Small intestine (tissue), 7 donors: ENCODE results near the gene ERN2. TPM values are rescaled to one million over a fixed set of nuclear protein-coding genes. Genes with fewer than 3 reads are reported as not detected.
A peak's percentile ranks its signal among the peaks of the same experiment; 100 is the strongest.
"Not testable (repeated sequence)": the region's sequence is repeated elsewhere in the genome, so short reads cannot be mapped to it uniquely, and the experiment has no call there.

Experiments used
- DNase-seq, 2 donors: peaks; one replicate each; pipeline versions ENCODE4 v3.0.0 to v3.0.0-alpha.2; 2013
- FAIRE-seq: peaks from 2 replicates; lab custom pipeline; 2012; peaks lifted over from hg19 to GRCh38; lab: Jason Lieb, UNC
- H3K27ac ChIP-seq, 3 donors: one replicate each; pipeline ENCODE4 v1.5.1; 2013; ENCODE audit warnings: low read length in 2 of 3, mild to moderate bottlenecking in 2 of 3, control low read depth in 1 of 3, inconsistent platforms in 1 of 3, low read depth in 1 of 3, moderate library complexity in 1 of 3
- H3K27me3 ChIP-seq, 3 donors: one replicate each; pipeline ENCODE4 v1.6.1; 2013; ENCODE audit warnings: low read length in 3 of 3, inconsistent platforms in 1 of 3; ENCODE audit not compliant: control insufficient read depth in 3 of 3, insufficient read depth in 3 of 3
- H3K36me3 ChIP-seq, 3 donors: one replicate each; pipeline ENCODE4 v1.6.1; 2013; ENCODE audit warnings: low read length in 3 of 3, inconsistent platforms in 1 of 3, low read depth in 1 of 3, mild to moderate bottlenecking in 1 of 3, moderate library complexity in 1 of 3; ENCODE audit not compliant: control insufficient read depth in 3 of 3, insufficient read depth in 2 of 3
- H3K4me1 ChIP-seq, 3 donors: one replicate each; pipeline ENCODE4 v1.6.1; 2013; ENCODE audit warnings: low read length in 2 of 3, inconsistent platforms in 1 of 3, low read depth in 1 of 3, mild to moderate bottlenecking in 1 of 3, moderate library complexity in 1 of 3; ENCODE audit not compliant: control insufficient read depth in 3 of 3, insufficient read depth in 2 of 3
- H3K4me3 ChIP-seq, 3 donors: one replicate each; pipeline ENCODE4 v1.5.1; 2013; ENCODE audit warnings: low read length in 3 of 3, control low read depth in 1 of 3, inconsistent platforms in 1 of 3, low read depth in 1 of 3, mild to moderate bottlenecking in 1 of 3, moderate library complexity in 1 of 3
- H3K9me3 ChIP-seq, 2 donors: one replicate each; pipeline ENCODE4 v1.6.1; 2013; ENCODE audit warnings: low read depth in 1 of 2, low read length in 1 of 2; ENCODE audit not compliant: control insufficient read depth in 2 of 2, insufficient read depth in 1 of 2
- WGBS, 3 donors: extraction: QIAGEN DNeasy Blood & Tissue Kit; methylation state at CpG; one replicate each; pipeline ENCODE4 v1.1.7; 2013; 5-methylcytosine and 5-hydroxymethylcytosine counted together
- polyA plus RNA-seq, 4 donors: library from polyadenylated mRNA; stranded (reverse) in 3 of 4; unstranded in 1 of 4; fragments of 200-250 nt in 3 of 4; fragments of 120-200 nt in 1 of 4; gene quantifications; one replicate each; pipeline versions ENCODE4 v1.2.1 to v1.2.3, GENCODE V29; 2013
- donor health status: healthy with polysubstance abuse.
- donor health status: control.
- donor health status: control.
- donor health status: Bipolar disorder and iron deficiency.
- donor health status: healthy.

The ERN2 gene
- polyA plus RNA-seq, 4 donors = 5.4 to 38.8 (median 17.8) TPM

- no peak for FAIRE-seq
- H3K4me1 ChIP-seq = peaks cover 0 to under 1% (median 0%) of the 10 kb centered on the region in 3 donors
- H3K36me3 ChIP-seq = no peaks in the 10 kb centered on the region
- H3K27me3 ChIP-seq = peaks cover 0 to 4% (median 0%) of the 10 kb centered on the region in 3 donors
- DNase-seq = no peak
- H3K9me3 ChIP-seq = no peaks in the 10 kb centered on the region
- WGBS, 3 donors = 66 to 78% (median 77%) methylated on average over 1 of the region's 1 CpG
- H3K27ac ChIP-seq = no peak overlapping the region
- no peak overlapping the region for H3K4me3 ChIP-seq
Measured at GRCh38 chr16:23748630-23749029, 35.6 kb upstream of the ERN2 start.

GRCh38 chr16:23745263-23745662, 32.2 kb upstream of the ERN2 start:
- no peaks in the 10 kb centered on the region for H3K4me1 ChIP-seq
- H3K27me3 ChIP-seq = peaks cover 0 to 4% (median 0%) of the 10 kb centered on the region in 3 donors
- FAIRE-seq (no peak), DNase-seq (no peak)
- H3K27ac ChIP-seq = no peak overlapping the region
- no peak overlapping the region for H3K4me3 ChIP-seq
- H3K9me3 ChIP-seq = no peaks in the 10 kb centered on the region
- no peaks in the 10 kb centered on the region for H3K36me3 ChIP-seq
- WGBS, 3 donors = 73 to 80% (median 77%) methylated on average over 4 of the region's 4 CpGs

GRCh38 chr16:23742766-23743165, 29.7 kb upstream of the ERN2 start:
- no peak overlapping the region for H3K4me3 ChIP-seq
- H3K9me3 ChIP-seq = no peaks in the 10 kb centered on the region
- no peak for FAIRE-seq
- 27 to 48% (median 38%) methylated on average over 4 of the region's 4 CpGs for WGBS, 3 donors
- no peak overlapping the region for H3K27ac ChIP-seq
- no peaks in the 10 kb centered on the region for H3K36me3 ChIP-seq
- DNase-seq = peak in 1 of 2 donors; percentile 60
- peaks cover 0 to 4% (median 0%) of the 10 kb centered on the region in 3 donors for H3K27me3 ChIP-seq
- H3K4me1 ChIP-seq = no peaks in the 10 kb centered on the region

GRCh38 chr16:23741675-23742303, 28.8 kb upstream of the ERN2 start:
- H3K4me1 ChIP-seq = no peaks in the 10 kb centered on the region
- no peaks in the 10 kb centered on the region for H3K9me3 ChIP-seq
- WGBS, 3 donors = 63 to 71% (median 68%) methylated on average over 2 of the region's 2 CpGs
- H3K4me3 ChIP-seq = no peak overlapping the region
- no peak for FAIRE-seq
- no peaks in the 10 kb centered on the region for H3K27me3 ChIP-seq
- DNase-seq = no peak
- H3K27ac ChIP-seq = no peak overlapping the region
- no peaks in the 10 kb centered on the region for H3K36me3 ChIP-seq

- 72 to 79% (median 78%) methylated on average over 1 of the region's 1 CpG for WGBS, 3 donors
- Histone ChIP-seq H3K4me1 (no peaks in the 10 kb centered on the region), H3K27me3 (no peaks in the 10 kb centered on the region), H3K36me3 (no peaks in the 10 kb centered on the region), H3K9me3 (no peaks in the 10 kb centered on the region), H3K27ac (no peak overlapping the region), H3K4me3 (no peak overlapping the region)
- DNase-seq = no peak
- FAIRE-seq = no peak
Measured at GRCh38 chr16:23739516-23739915, 26.5 kb upstream of the ERN2 start.

GRCh38 chr16:23737423-23738028, 24.5 kb upstream of the ERN2 start:
- not testable (repeated sequence) for H3K9me3 ChIP-seq, FAIRE-seq
- 85 to 93% (median 93%) methylated on average over 1 of the region's 1 CpG for WGBS, 3 donors

GRCh38 chr16:23734176-23734893, 21.3 kb upstream of the ERN2 start:
- no peaks in the 10 kb centered on the region for H3K27me3 ChIP-seq
- no peaks in the 10 kb centered on the region for H3K36me3 ChIP-seq
- DNase-seq (no peak), FAIRE-seq (no peak)
- no peaks in the 10 kb centered on the region for H3K4me1 ChIP-seq
- H3K27ac ChIP-seq = no peak overlapping the region
- WGBS, 3 donors = 86 to 88% (median 88%) methylated on average over 19 of the region's 19 CpGs
- H3K9me3 ChIP-seq = no peaks in the 10 kb centered on the region
- no peak overlapping the region for H3K4me3 ChIP-seq

More at GRCh38 chr16:23737423-23738028, 24.5 kb upstream of the ERN2 start:
- H3K27me3 ChIP-seq, H3K27ac ChIP-seq, H3K4me3 ChIP-seq, H3K36me3 ChIP-seq, DNase-seq, H3K4me1 ChIP-seq: not testable (repeated sequence)

GRCh38 chr16:23729503-23730424, 16.7 kb upstream of the ERN2 start:
- no peak for FAIRE-seq
- Histone ChIP-seq H3K4me3 (no peak overlapping the region), H3K27ac (no peak overlapping the region), H3K4me1 (no peaks in the 10 kb centered on the region), H3K36me3 (no peaks in the 10 kb centered on the region), H3K27me3 (no peaks in the 10 kb centered on the region), H3K9me3 (no peaks in the 10 kb centered on the region)
- 61 to 71% (median 63%) methylated on average over 12 of the region's 12 CpGs for WGBS, 3 donors
- peak; percentile 69 to 82 for DNase-seq
